Measurements from ENCODE around the gene TRIM5.

DNA sequence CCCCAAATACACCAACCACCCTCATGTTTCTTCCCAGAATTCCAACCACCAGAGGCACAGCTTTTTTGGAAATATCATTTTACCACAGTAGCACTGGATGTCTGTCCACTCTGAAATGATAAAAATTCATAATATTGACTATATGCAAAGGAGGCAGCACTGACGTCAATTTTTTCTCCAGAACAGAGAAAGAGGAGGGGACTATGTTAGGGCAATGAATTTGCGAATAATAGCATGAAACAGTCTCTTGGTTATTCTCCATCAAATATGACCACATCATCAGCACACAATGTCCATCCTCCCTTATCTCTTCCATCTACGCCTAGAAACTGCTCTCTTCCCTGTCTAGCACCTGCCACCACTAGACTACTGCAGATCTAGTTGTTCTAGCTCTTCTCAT, 38.7 kb downstream of the TRIM5 start:
- TF ChIP-seq, protein P1, sequence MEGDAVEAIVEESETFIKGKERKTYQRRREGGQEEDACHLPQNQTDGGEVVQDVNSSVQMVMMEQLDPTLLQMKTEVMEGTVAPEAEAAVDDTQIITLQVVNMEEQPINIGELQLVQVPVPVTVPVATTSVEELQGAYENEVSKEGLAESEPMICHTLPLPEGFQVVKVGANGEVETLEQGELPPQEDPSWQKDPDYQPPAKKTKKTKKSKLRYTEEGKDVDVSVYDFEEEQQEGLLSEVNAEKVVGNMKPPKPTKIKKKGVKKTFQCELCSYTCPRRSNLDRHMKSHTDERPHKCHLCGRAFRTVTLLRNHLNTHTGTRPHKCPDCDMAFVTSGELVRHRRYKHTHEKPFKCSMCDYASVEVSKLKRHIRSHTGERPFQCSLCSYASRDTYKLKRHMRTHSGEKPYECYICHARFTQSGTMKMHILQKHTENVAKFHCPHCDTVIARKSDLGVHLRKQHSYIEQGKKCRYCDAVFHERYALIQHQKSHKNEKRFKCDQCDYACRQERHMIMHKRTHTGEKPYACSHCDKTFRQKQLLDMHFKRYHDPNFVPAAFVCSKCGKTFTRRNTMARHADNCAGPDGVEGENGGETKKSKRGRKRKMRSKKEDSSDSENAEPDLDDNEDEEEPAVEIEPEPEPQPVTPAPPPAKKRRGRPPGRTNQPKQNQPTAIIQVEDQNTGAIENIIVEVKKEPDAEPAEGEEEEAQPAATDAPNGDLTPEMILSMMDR (IDR thresholded peaks at IDR 0.05): no peak
- TF ChIP-seq POLR2A (IDR thresholded peaks at IDR 0.05): no peak
